GM12865 (cell line): ENCODE measurements around the gene CELF4.
A peak's percentile ranks its signal among the peaks of the same experiment; 100 is the strongest.

Experiments used
- DNase-seq: peaks from one replicate; pipeline ENCODE4 v3.0.0; 2010; ENCODE audit warnings: low read depth
- H3K4me3 ChIP-seq: 2 replicates; pipeline ENCODE4 v1.5.1; 2011; ENCODE audit warnings: mild to moderate bottlenecking, low read depth, low read length, control low read depth
- TF ChIP-seq, protein P1 (sequence below): IDR thresholded peaks from 2 replicates; pipeline ENCODE4 v1.5.1; 2011; ENCODE audit warnings: low read length, control low read depth, low read depth, inconsistent platforms; ENCODE audit not compliant: insufficient read depth; ENCODE audit errors: missing control alignments

Gene CELF4

DNA sequence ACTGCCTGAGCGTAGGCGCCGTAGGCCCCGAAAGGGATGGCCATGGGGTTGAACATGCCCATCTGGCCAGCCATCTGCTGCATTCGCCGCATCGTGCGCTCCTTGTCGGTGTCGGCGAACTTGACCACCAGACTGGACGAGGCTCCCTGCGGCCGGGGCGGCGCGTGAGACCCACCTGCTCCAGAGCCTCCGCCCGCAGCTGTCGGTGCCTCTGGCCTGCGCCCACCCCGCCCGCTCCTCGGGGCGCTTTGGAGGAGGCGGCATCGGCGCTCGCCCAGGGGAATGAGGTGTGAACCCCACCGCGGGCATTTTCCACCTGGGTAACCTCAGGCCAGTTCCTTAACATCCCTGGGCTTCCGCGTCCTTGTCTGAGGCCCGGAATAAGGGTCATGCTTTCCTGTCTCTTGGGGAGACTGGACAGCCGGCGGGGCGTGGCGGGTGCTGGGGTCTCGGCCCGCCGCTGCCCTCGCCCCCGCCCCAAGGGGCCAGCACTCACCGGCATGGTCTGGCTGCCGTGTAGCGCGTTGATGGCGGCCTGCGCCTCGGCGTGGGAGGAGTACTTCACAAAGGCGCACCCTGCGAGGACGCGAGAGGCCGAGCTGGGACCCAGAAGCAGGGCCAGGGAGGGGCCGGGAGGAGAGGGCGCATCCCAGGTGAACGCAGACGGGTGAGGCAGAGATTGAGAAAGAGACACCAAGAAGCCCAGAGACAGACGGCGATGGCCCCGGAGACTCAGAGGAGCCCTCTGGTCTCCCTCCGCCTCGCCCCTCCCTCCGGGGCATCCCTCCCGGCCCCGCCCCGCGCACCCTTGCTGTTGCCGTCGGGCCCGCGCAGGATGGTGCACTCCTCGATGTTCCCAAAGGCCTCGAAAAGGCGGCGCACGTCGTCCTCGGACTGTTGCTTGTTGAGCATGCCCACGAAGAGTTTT, 291.0 kb downstream of the CELF4 start:
- DNase-seq: no peak
- TF ChIP-seq, protein P1, sequence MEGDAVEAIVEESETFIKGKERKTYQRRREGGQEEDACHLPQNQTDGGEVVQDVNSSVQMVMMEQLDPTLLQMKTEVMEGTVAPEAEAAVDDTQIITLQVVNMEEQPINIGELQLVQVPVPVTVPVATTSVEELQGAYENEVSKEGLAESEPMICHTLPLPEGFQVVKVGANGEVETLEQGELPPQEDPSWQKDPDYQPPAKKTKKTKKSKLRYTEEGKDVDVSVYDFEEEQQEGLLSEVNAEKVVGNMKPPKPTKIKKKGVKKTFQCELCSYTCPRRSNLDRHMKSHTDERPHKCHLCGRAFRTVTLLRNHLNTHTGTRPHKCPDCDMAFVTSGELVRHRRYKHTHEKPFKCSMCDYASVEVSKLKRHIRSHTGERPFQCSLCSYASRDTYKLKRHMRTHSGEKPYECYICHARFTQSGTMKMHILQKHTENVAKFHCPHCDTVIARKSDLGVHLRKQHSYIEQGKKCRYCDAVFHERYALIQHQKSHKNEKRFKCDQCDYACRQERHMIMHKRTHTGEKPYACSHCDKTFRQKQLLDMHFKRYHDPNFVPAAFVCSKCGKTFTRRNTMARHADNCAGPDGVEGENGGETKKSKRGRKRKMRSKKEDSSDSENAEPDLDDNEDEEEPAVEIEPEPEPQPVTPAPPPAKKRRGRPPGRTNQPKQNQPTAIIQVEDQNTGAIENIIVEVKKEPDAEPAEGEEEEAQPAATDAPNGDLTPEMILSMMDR: no peak
- H3K4me3 ChIP-seq: no peak overlapping the region

DNA sequence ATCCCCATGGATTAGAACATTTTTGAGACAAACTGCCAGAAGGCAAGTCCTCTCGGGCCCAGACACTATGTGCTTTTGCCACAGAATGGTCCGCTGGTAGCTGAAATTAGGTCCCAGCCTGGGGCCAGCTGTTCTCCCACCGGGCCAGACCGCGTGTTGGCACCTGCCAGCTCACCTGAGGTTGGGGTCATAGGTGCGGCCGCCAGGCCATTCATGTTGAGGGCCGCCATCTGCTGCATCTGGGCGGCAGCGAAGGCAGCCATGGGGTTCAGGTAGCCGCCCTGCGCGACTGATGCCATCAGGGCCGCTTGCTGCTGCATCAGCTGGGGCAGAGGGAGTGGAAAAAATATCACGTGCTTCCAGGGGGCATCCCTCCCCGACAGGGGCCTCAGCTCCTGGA, 292.8 kb downstream of the CELF4 start:
- no peak overlapping the region for H3K4me3 ChIP-seq
- DNase-seq: no peak
- TF ChIP-seq, protein P1: no peak

DNA sequence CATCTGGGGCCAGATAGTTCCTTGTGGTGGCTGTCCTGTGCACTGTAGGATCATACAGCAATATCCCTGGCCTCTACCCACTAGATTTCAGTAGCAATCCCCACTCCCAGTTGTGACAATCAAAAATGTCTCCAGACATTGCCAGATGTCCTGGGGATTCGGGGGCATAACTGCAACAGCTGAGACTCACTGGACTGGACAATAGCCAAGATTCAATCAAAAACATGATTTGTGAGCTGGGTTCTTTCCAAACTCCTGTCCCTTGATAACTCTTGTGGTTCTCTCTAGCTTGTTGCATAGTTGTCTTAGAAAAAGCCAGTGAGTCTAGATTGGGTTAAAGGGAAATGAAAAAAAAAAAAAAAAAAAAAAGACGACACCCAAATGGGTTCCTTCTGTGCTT, 293.4 kb downstream of the CELF4 start:
- TF ChIP-seq, protein P1: no peak

GRCh38 chr18:37270666-37271052, 294.9 kb downstream of the CELF4 start:
- TF ChIP-seq, protein P1: no peak
- H3K4me3 ChIP-seq: no peak overlapping the region
- no peak for DNase-seq

More for the DNA sequence above, 293.4 kb downstream of the CELF4 start:
- H3K4me3 ChIP-seq: no peak overlapping the region
- DNase-seq: no peak

- H3K4me3 ChIP-seq: no peak overlapping the region
- TF ChIP-seq, protein P1: no peak
- peak; percentile 48 for DNase-seq
Observed at GRCh38 chr18:37270038-37270665, 295.4 kb downstream of the CELF4 start.

GRCh38 chr18:37266290-37266689, 299.3 kb downstream of the CELF4 start:
- DNase-seq: no peak
- no peak overlapping the region for H3K4me3 ChIP-seq
- TF ChIP-seq, protein P1: peak; percentile 10
